AG04450 (cell line): Measurements from ENCODE around the gene AZGP1. TPM values are rescaled to one million over a fixed set of nuclear protein-coding genes. Genes with fewer than 3 reads are reported as not detected.
"Not testable (repeated sequence)": the region's sequence is repeated elsewhere in the genome, so short reads cannot be mapped to it uniquely, and the experiment has no call there.

Experiments used
- CTCF ChIA-PET: fragments of 300-600, 350-600 bp; formaldehyde crosslinking; extraction: SDS; loops from one replicate; lab custom pipeline; 2022; ENCODE audit warnings: antibody characterized with exemption, inconsistent platforms; lab: Charles Lee
- POLR2A ChIA-PET: fragments of 350-600 bp; formaldehyde crosslinking; extraction: SDS; loops from one replicate; lab custom pipeline; 2021; ENCODE audit warnings: antibody characterized with exemption, inconsistent platforms; lab: Yijun Ruan, JAX
- DNase-seq: peaks from one replicate; pipeline ENCODE4 v3.0.0-alpha.2; 2011; ENCODE audit warnings: low read depth, low spot score
- H3K27ac ChIP-seq: one replicate; pipeline ENCODE4 v1.5.1; 2012; ENCODE audit warnings: low read depth, low read length, control low read depth
- H3K27me3 ChIP-seq: one replicate; pipeline ENCODE4 v1.6.0; 2012; ENCODE audit warnings: low read length; ENCODE audit not compliant: control insufficient read depth, insufficient read depth
- H3K4me3 ChIP-seq: 2 replicates; pipeline ENCODE4 v1.5.1; 2011; ENCODE audit warnings: mild to moderate bottlenecking, low read depth, low read length, control low read depth
- H3K9me3 ChIP-seq: 2 replicates; pipeline ENCODE4 v1.5.1; 2012; ENCODE audit warnings: low read length; ENCODE audit not compliant: control insufficient read depth, insufficient read depth
- CTCF ChIP-seq: IDR thresholded peaks from 2 replicates; pipeline ENCODE4 v1.5.1; 2011; ENCODE audit warnings: low read depth, low read length, control low read depth, inconsistent platforms
- polyA plus RNA-seq: library from polyadenylated mRNA; depleted of rRNA; stranded (reverse); fragments of >200 nt; gene quantifications from 2 replicates; pipeline ENCODE4 v1.2.3, GENCODE V29; 2011

AZGP1 gene
- polyA plus RNA-seq, 1 experiment: not detected

GRCh38 chr7:99938296-99938695 is 37.5 kb downstream of the AZGP1 start:
- no peak for DNase-seq
- POLR2A ChIA-PET: no interaction called here
- no peak for TF ChIP-seq CTCF
- Histone ChIP-seq H3K9me3 (no peaks in the 10 kb centered on the region), H3K4me3 (no peak overlapping the region), H3K27ac (no peak overlapping the region), H3K27me3 (peaks cover 7% of the 10 kb centered on the region)
- CTCF ChIA-PET: interaction anchor here (0.8 kb wide), 1 partner anchor 11 kb away, joined by 3 read pairs; no protein-coding TSS in a partner anchor

GRCh38 chr7:99935009-99935408 is 40.8 kb downstream of the AZGP1 start:
- H3K27ac ChIP-seq, H3K27me3 ChIP-seq, DNase-seq, H3K9me3 ChIP-seq, H3K4me3 ChIP-seq, POLR2A ChIA-PET: not testable (repeated sequence)
- CTCF ChIA-PET: interaction anchor here (0.6 kb wide), 1 partner anchor 1182 kb away, joined by 4 read pairs; no protein-coding TSS in a partner anchor

- Histone ChIP-seq H3K27me3 (peaks cover 14% of the 10 kb centered on the region), H3K27ac (no peak overlapping the region), H3K9me3 (no peaks in the 10 kb centered on the region), H3K4me3 (no peak overlapping the region)
- DNase-seq: no peak
- ChIA-PET POLR2A (no interaction called here), CTCF (interaction anchor here (1.2 kb wide), 1 partner anchor 15 kb away, joined by 3 read pairs; no protein-coding TSS in a partner anchor)
- no peak for TF ChIP-seq CTCF
Measured at GRCh38 chr7:99930376-99930775, 45.5 kb downstream of the AZGP1 start.

GRCh38 chr7:99929730-99930053 is 46.1 kb downstream of the AZGP1 start:
- peak overlapping the region; percentile 31; the same call in 1 of the 2 replicates for H3K4me3 ChIP-seq
- POLR2A ChIA-PET: interaction anchor here (1.0 kb wide), 1 partner anchor 10 kb away, joined by 6 read pairs; the partner anchor contains the start of gene TRIM4
- no peak for DNase-seq
- CTCF ChIA-PET: interaction anchor here (1.0 to 1.8 kb wide), 3 partner anchors 10 to 15 kb away, joined by 3 to 8 read pairs (median 3); partner anchors contain the start of gene TRIM4
- H3K27ac ChIP-seq: no peak overlapping the region
- no peaks in the 10 kb centered on the region for H3K9me3 ChIP-seq
- peaks cover 14% of the 10 kb centered on the region for H3K27me3 ChIP-seq
- TF ChIP-seq CTCF: no peak

GRCh38 chr7:99928994-99929729 is 46.7 kb downstream of the AZGP1 start, which contains the start of gene GJC3:
TSS of gene GJC3 (minus strand) at chr7:99929620. CDS start at chr7:99929620, 0 bp downstream.
- peak within 1 kb of the TSS; percentile 31 for H3K4me3 ChIP-seq
- ChIA-PET POLR2A (interaction anchor here (1.0 kb wide), 1 partner anchor 10 kb away, joined by 6 read pairs; the partner anchor contains the start of gene TRIM4), CTCF (interaction anchor here (1.0 to 1.8 kb wide), 3 partner anchors 10 to 15 kb away, joined by 3 to 8 read pairs (median 3); partner anchors contain the start of gene TRIM4)
- DNase-seq: no peak
- peaks cover 14% of the 10 kb centered on the region for H3K27me3 ChIP-seq
- no peak within 1 kb of the TSS for H3K27ac ChIP-seq
- peak; percentile 29 for TF ChIP-seq CTCF
- H3K9me3 ChIP-seq: no peaks in the 10 kb centered on the region
